HCT116 (cell line): Measurements from ENCODE around the gene KCND2. TPM values are rescaled to one million over a fixed set of nuclear protein-coding genes. Genes with fewer than 3 reads are reported as not detected.

Experiments
- ATAC-seq: fragments of 200-7000 bp; cut with Tn5 transposase; 2 replicates; pipeline ENCODE4 v1.9.1; 2020; ENCODE audit warnings: mild to moderate bottlenecking, moderate library complexity
- BruUV-seq: library from RNA; stranded (reverse); fragments of 400-500 nt; replicated peaks from 2 replicates; lab custom pipeline; 2021; lab: Mats Ljungman, UMichigan
- CTCF ChIA-PET: fragments of 300-600 bp; sonication (Branson Sonifier 250); formaldehyde crosslinking; loops from one replicate; lab custom pipeline; 2021; ENCODE audit warnings: antibody characterized with exemption; lab: Charles Lee
- POLR2A ChIA-PET: fragments of 300-600, 350-600 bp; sonication (Branson Sonifier 250); formaldehyde crosslinking; loops from one replicate; lab custom pipeline; 2021; ENCODE audit warnings: antibody characterized with exemption; lab: Charles Lee
- RAD21 ChIA-PET, 2 experiments: fragments of 300-600 bp; sonication (Branson Sonifier 250); formaldehyde crosslinking; loops; one replicate each; lab custom pipeline; 2023; ENCODE audit warnings: low total read pairs in 2 of 2; ENCODE audit not compliant: uncharacterized antibody in 2 of 2, unreplicated experiment in 2 of 2, low non-redundant PET in 1 of 2; lab: Charles Lee
- DNase-seq: peaks from one replicate; pipeline ENCODE4 v3.0.0-alpha.2; 2010; ENCODE audit warnings: low read depth, low spot score
- H2AFZ ChIP-seq: fragments of 200-600 bp; shearing (Covaris generic), sonication (generic); 2 replicates; pipeline ENCODE4 v1.6.1; 2017; ENCODE audit warnings: low read depth, mixed run types, mixed read lengths, antibody characterized with exemption, low read length; ENCODE audit not compliant: poor library complexity, severe bottlenecking
- H3K27ac ChIP-seq: 2 replicates; pipeline ENCODE4 v1.5.1; 2012; ENCODE audit warnings: low read depth, low read length
- H3K27me3 ChIP-seq: fragments of 200-600 bp; sonication (generic); 2 replicates; pipeline ENCODE4 v1.6.1; 2016; ENCODE audit warnings: mixed run types, low read length, mixed read lengths; ENCODE audit not compliant: insufficient read depth
- H3K36me3 ChIP-seq, 2 experiments: fragments of 200-500 bp in 1 of 2; fragments of 200-600 bp in 1 of 2; sonication (Bioruptor generic) in 1 of 2; sonication (generic) in 1 of 2; 2 replicates each; pipeline versions ENCODE4 v1.5.1 to v1.6.1; 2014 to 2016; ENCODE audit warnings: low read length in 2 of 2, inconsistent platforms in 1 of 2, mixed read lengths in 1 of 2, mixed run types in 1 of 2; ENCODE audit not compliant: insufficient read depth in 2 of 2, control insufficient read depth in 1 of 2
- H3K4me1 ChIP-seq, 2 experiments: fragments of 200-600 bp in 1 of 2; sonication (generic) in 1 of 2; 2 replicates each; pipeline versions ENCODE4 v1.5.1 to v1.6.1; 2012 to 2017; ENCODE audit warnings: low read length in 2 of 2, inconsistent platforms in 1 of 2, mild to moderate bottlenecking in 1 of 2, mixed read lengths in 1 of 2, mixed run types in 1 of 2, moderate library complexity in 1 of 2; ENCODE audit not compliant: insufficient read depth in 2 of 2, control insufficient read depth in 1 of 2
- H3K4me2 ChIP-seq: fragments of 200-600 bp; sonication (generic); 2 replicates; pipeline ENCODE4 v1.6.1; 2017; ENCODE audit warnings: mixed run types, low read length, mixed read lengths
- H3K4me3 ChIP-seq, 2 experiments: fragments of 200-600 bp in 1 of 2; sonication (generic) in 1 of 2; replicated peaks in 1 of 2; 2 replicates each; pipeline ENCODE4 v1.5.1; 2011 to 2016; ENCODE audit warnings: low read length in 2 of 2, control low read depth in 1 of 2, low read depth in 1 of 2, mild to moderate bottlenecking in 1 of 2, mixed read lengths in 1 of 2, mixed run types in 1 of 2
- H3K79me2 ChIP-seq: fragments of 200-600 bp; sonication (generic); 2 replicates; pipeline ENCODE4 v1.6.1; 2017; ENCODE audit warnings: mild to moderate bottlenecking, mixed run types, low read length, moderate library complexity, mixed read lengths; ENCODE audit not compliant: insufficient read depth
- H3K9ac ChIP-seq: fragments of 200-600 bp; sonication (generic); 2 replicates; pipeline ENCODE4 v1.6.1; 2016; ENCODE audit warnings: low read length, mixed read lengths
- H3K9me2 ChIP-seq: fragments of 200-600 bp; sonication (generic), shearing (Covaris generic); 2 replicates; pipeline ENCODE4 v1.6.1; 2017; ENCODE audit warnings: mixed run types, mild to moderate bottlenecking, moderate library complexity; ENCODE audit not compliant: insufficient read depth
- H3K9me3 ChIP-seq, 2 experiments: fragments of 200-500 bp in 1 of 2; fragments of 200-600 bp in 1 of 2; sonication (Bioruptor generic) in 1 of 2; sonication (generic) in 1 of 2; 2 replicates each; pipeline ENCODE4 v1.6.1; 2014 to 2017; ENCODE audit warnings: low read length in 2 of 2, mixed read lengths in 2 of 2, inconsistent platforms in 1 of 2, low read depth in 1 of 2, mild to moderate bottlenecking in 1 of 2, mixed run types in 1 of 2, moderate library complexity in 1 of 2; ENCODE audit not compliant: control insufficient read depth in 1 of 2, insufficient read depth in 1 of 2
- H4K20me1 ChIP-seq: fragments of 200-600 bp; sonication (generic), shearing (Covaris generic); 2 replicates; pipeline ENCODE4 v1.6.1; 2017; ENCODE audit warnings: mixed run types, mild to moderate bottlenecking, moderate library complexity; ENCODE audit not compliant: insufficient read depth
- CBX3 ChIP-seq: IDR thresholded peaks from 2 replicates; pipeline ENCODE4 v1.6.1; 2012; ENCODE audit warnings: low read depth
- CTCF ChIP-seq, 3 experiments: fragments of 200-600 bp in 1 of 3; sonication (generic) in 1 of 3; IDR thresholded peaks in 2 of 3; conservative IDR thresholded peaks in 1 of 3; 2 replicates each; pipeline ENCODE4 v1.5.1; 2012 to 2017; ENCODE audit warnings: low read depth in 2 of 3, low read length in 2 of 3, antibody characterized with exemption in 1 of 3, borderline replicate concordance in 1 of 3, control low read depth in 1 of 3, mild to moderate bottlenecking in 1 of 3, mixed read lengths in 1 of 3, mixed run types in 1 of 3, moderate library complexity in 1 of 3; ENCODE audit not compliant: insufficient read depth in 1 of 3
- EZH2 ChIP-seq: fragments of 200-600 bp; sonication (generic); IDR thresholded peaks from 2 replicates; pipeline ENCODE4 v1.6.1; 2017; ENCODE audit warnings: antibody characterized with exemption, mixed run types
- FOSL1 ChIP-seq: IDR thresholded peaks from 2 replicates; pipeline ENCODE4 v1.6.1; 2012; ENCODE audit warnings: low read depth
- JUND ChIP-seq: IDR thresholded peaks from 2 replicates; pipeline ENCODE4 v1.6.1; 2012
- POLR2A ChIP-seq: IDR thresholded peaks from 2 replicates; pipeline ENCODE4 v1.7.0; 2011; ENCODE audit warnings: borderline replicate concordance; ENCODE audit not compliant: insufficient read depth, insufficient read length; ENCODE audit errors: extremely low read depth
- TCF7L2 ChIP-seq: IDR thresholded peaks from 2 replicates; pipeline ENCODE4 v1.7.0; 2011; ENCODE audit warnings: borderline replicate concordance, inconsistent platforms; ENCODE audit not compliant: insufficient read depth, insufficient read length; ENCODE audit errors: extremely low read depth
- ZBTB33 ChIP-seq: IDR thresholded peaks from 2 replicates; pipeline ENCODE4 v1.6.1; 2011; ENCODE audit warnings: mild to moderate bottlenecking, low read length, moderate library complexity; ENCODE audit not compliant: insufficient replicate concordance; ENCODE audit errors: extremely low read depth
- ZFX ChIP-seq: fragments of 450-650 bp; IDR thresholded peaks from 2 replicates; pipeline ENCODE4 v1.6.1; 2017
- ZNF274 ChIP-seq: fragments of 200-500 bp; sonication (Bioruptor generic); IDR thresholded peaks from 2 replicates; pipeline ENCODE4 v1.6.1; 2014; ENCODE audit warnings: mild to moderate bottlenecking, low read depth, low read length, inconsistent platforms
- intact Hi-C: fragments of 100-400 bp; cut with micrococcal nuclease; formaldehyde crosslinking; loops from 2 replicates; pipeline ENCODE4 v1.10.0; 2022
- total RNA-seq: library from RNA; stranded (reverse); gene quantifications from one replicate; pipeline ENCODE4 v1.2.1, GENCODE V29; 2021; ENCODE audit not compliant: unreplicated experiment

Gene KCND2
- total RNA-seq, 1 experiment from 2014 or later = 0.05 TPM

- POLR2A ChIA-PET = no interaction called here
Observed at GRCh38 chr7:120468611-120469010, 195.6 kb downstream of the KCND2 start.

More at GRCh38 chr7:120468611-120469010, 195.6 kb downstream of the KCND2 start:
- Histone ChIP-seq H3K4me1 (no peaks in the 10 kb centered on the region), H3K9ac (no peak overlapping the region), H3K27me3 (no peaks in the 10 kb centered on the region), H3K4me2 (no peak overlapping the region), H3K27ac (no peak overlapping the region), H2AFZ (no peak overlapping the region), H3K9me3 (no peaks in the 10 kb centered on the region), H3K79me2 (no peaks in the 10 kb centered on the region), H3K4me3 (no peak overlapping the region), H3K36me3 (no peaks in the 10 kb centered on the region), H4K20me1 (no peaks in the 10 kb centered on the region), H3K9me2 (no peaks in the 10 kb centered on the region)
- no peak for ATAC-seq
- DNase-seq = no peak
- TF ChIP-seq POLR2A (no peak), ZBTB33 (no peak), JUND (no peak), ZNF274 (no peak), FOSL1 (no peak), CBX3 (no peak), ZFX (no peak), TCF7L2 (no peak), EZH2 (no peak), CTCF (IDR thresholded peaks at IDR 0.05 in 2 of 3, conservative IDR thresholded peaks at IDR 0.05 in 1 of 3; ENCODE audit: borderline replicate concordance in 1 of 3, insufficient read depth in 1 of 3, low read depth in 2 of 3, low read length in 2 of 3) (no peak)
- BruUV-seq = no TSS peak
- RAD21 ChIA-PET = no interaction called here
- CTCF ChIA-PET = no interaction called here
- intact Hi-C loops = no loop called here
